GM03348 (cell line): ENCODE data around the gene RAB26.

Experiments used
- DNase-seq: peaks from one replicate; pipeline ENCODE4 v3.0.0; 2012; ENCODE audit warnings: low spot score

RAB26 gene

GRCh38 chr16:2142942-2143877 lies 5.2 kb upstream of the RAB26 start:
- no peak for DNase-seq

DNA sequence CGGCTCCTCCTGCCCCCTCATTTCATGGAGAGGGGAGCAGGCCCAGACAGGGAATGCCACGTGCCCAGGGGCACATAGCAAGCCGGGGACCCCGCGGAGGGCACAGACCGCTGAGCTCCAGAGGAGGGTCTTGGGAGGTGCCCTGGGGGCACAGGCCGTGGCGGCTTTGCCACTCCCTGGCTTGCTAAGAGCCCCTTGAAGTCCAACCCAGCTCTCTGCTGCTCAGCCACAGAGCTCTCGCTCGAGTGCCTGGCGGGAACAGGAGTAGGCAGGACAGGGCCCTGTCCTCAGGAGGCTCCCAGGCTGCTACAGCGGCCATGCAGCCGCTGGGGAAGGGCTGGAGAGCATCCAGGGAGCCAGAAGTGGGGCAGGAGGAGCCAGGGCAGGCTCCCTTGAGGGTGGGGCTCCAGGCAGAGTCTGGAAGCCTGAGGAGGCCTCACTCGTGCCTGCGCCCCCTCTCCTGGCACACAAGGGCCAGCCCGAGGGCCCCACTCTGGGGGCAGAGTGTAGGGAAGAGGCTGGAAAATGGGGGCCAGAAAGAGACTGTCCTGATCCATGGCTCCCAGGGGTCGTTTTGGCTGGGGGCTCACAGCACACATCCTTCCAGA lies 4.4 kb upstream of the RAB26 start:
- no peak for DNase-seq

DNA sequence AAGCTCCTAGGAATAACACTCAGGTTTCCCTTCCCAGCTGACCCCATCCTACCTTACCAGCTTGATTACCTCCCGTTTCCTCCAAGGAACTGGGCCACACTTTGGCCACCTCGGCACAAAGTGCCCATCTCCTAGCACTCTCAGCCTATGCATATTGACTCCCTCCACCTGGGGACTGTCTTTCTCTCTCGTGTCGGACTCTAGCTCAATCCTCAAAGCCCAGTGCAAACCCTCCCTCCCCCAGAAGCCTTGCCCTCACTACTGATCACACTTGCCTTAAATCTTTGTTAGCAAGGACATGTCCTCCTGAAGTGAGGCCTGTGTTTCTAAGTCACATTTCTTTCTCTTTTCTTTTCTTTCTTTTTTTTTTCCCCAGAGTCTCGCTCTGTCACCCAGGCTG lies 2.6 kb upstream of the RAB26 start:
- no peak for DNase-seq

GRCh38 chr16:2147378-2147777 lies 1.0 kb upstream of the RAB26 start:
- DNase-seq = no peak

DNA sequence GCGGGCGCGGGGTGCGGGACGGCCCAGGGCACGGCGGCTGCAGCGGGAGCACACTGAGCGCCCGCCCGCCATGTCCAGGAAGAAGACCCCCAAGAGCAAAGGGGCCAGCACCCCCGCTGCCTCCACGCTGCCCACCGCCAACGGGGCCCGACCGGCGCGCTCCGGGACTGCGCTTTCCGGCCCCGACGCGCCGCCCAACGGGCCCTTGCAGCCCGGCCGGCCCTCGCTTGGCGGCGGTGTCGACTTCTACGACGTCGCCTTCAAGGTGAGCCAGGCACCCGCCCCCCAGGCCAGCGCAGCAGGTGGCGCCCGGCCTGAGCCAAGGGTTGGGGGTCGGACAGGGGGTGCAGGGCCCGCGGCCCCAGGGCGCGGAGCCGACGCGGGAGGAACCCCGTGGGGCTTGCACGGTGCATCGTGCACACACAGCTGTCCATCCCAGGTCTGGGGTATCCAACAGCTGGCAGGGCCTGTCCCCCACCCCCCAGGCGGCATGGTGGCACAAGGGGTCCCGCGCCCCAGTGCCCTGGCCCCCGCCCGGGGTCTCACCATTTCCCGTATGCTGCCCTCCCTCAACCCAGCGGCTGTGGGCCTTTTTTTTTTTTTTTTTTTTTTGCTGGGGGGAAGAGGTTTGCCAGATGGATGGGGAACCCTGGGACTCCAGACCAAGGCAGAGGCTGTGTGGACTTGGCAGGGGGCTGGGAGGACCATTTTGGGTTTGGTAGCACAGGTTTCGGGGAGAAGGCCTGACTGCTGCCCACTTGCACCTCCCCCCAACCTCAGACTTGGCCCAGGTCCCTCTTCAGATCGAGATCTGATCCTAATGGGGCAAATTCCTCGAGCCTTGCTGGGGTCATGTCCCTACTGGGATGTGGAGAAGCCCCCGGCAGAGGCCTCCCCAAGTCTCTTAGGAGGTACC lies 547 bp downstream of the RAB26 start:
- peak; percentile 37 for DNase-seq

- no peak for DNase-seq
Measured at GRCh38 chr16:2149630-2150417, 1.4 kb downstream of the RAB26 start.

DNA sequence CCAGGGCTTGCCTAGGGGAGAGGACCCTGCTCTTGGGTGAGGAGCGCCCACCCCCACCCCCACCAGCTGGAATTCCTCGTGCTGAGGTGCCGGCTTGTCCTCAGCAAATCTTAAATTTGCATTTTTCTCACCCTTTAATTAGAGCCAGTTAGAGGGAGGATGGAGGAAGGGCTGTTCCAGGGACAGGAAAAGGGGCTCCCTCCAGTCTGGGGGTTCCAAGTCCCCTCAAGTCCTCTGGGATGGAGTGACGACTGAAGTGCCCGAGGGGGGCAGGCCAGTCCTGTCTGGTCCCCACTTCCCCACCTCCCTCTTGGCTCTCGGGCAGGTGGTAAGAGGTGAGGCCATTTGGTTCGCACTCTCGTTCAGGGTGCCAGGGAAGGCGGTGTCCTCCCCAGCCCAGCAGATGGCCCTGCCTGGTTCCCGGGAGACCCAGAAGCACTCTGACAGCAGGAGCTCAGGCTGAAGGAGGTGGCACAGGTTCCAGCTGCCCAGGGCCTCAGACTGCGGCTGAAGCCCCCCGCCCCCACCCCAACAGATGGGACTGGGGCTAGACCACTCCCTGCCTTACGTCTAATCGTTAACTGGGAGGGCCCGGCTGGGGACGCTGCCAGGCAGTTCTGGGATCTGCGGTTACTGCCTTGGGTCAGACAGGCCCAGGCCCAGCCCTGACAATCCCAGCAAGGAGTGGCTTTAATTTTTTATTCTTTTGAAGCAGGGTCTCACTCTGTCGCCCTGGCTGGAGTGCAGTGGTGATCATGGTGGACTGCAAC lies 2.2 kb downstream of the RAB26 start:
- no peak for DNase-seq

- DNase-seq = no peak
Measured at GRCh38 chr16:2151188-2152091, 3.0 kb downstream of the RAB26 start.

DNA sequence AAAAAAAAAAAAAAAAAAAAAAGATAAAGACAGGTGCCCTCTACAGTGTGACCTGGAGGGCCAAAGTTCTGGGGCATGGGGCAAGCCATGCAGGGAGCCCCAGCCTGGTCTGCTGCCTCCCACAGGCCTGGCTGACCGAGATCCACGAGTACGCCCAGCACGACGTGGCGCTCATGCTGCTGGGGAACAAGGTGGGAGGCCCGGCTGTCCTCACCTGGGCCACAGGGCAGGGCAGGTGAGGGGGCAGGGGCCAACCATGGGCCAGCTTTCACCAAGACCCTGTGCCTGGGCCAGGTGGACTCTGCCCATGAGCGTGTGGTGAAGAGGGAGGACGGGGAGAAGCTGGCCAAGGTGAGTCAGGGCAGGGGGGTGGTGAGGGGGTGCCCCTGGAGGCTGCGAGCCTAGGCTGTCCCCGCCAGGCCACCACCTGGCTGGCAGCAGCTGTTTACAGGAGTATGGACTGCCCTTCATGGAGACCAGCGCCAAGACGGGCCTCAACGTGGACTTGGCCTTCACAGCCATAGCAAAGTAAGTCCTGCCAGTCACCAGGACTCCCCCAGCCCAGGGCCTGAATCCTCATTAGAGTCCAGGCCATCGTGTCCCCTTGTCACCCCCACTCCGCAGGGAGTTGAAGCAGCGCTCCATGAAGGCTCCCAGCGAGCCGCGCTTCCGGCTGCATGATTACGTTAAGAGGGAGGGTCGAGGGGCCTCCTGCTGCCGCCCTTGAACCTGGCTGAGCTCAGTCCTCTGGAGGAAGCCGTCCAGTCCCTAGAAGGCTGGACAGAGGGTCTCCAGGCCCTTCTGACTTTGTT lies 4.5 kb downstream of the RAB26 start:
- no peak for DNase-seq

GRCh38 chr16:2154533-2155090 lies 6.2 kb downstream of the RAB26 start:
- DNase-seq = no peak

- peak; percentile 98 for DNase-seq
Measured at GRCh38 chr16:2155091-2155950, 6.9 kb downstream of the RAB26 start, which contains the start of gene TRAF7. Gene TRAF7 (plus strand): TSS chr16:2155782. CDS start chr16:2163921, 8,139 bp downstream.

DNA sequence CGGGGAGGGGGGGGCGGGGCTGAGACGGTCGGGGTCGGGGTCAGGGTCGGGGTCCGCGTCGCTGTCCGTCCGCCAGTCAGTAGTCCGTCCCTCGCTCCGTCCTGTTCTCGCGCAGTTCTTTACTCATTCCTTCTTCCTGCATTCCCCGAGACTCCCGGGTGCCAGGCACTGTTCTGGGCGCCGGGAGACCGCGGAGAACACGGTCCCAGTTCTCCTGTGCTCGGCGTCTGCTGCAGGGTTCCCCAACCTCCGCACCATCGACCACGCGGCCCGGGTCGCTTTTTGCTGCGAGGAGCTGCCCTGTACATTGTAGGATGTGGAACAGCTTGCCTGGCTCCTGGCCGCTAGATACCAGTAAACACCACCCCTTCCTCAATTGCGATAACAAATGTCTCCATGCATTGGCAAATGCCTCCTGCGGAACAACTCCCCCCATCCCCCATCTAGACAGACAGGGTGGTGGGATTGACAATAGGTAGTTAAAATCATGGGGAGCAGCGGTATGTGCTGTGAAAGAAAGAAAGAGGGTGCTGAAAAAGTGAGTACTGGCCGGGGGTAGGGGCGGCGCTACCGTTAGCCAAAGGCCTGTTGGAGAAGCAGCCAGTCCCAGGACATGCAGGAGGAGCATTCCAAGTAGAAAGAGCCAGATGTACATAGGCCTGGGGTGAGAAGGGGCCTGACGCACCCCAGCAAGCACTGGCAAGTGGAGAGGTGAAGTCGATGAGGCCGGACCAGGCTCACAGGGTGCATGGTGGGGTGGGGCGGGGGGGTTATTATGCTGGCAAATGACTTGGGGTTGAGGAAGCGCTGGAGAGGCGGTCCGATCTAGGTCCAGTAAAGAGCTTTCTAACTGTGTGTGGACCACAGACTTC lies 7.8 kb downstream of the RAB26 start:
- peak; percentile 63 for DNase-seq

DNA sequence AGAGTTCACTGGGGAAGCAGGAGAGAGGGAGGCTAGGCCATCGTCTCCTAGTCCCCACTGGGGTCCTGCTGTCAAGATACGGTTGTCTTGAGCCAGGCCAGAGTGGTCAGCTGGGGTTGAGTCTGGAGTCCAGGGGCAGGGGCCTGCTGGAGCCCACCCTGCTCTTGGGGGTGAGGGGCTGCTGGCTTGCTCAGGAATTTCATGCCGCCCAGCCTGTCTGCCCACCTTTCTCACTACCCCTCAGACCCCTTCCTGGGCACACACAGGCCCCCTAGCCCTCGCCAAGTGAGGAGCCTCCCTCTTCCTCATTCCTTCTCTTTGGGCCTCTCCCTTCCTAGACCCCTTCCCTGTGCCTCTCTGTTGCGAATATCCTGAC lies 8.4 kb downstream of the RAB26 start:
- no peak for DNase-seq

- DNase-seq = peak; percentile 42
Measured at GRCh38 chr16:2157480-2158261, 9.2 kb downstream of the RAB26 start.

- no peak for DNase-seq
Measured at GRCh38 chr16:2158262-2158638, 9.8 kb downstream of the RAB26 start.
